HEK293 (cell line): ENCODE measurements around the gene TBCCD1.

Source experiments
- BCL11B ChIP-seq: fragments of 450-650 bp; formaldehyde crosslinking; IDR thresholded peaks from 2 replicates; pipeline ENCODE4 v1.5.1; 2016; ENCODE audit warnings: low read depth, missing biosample characterization, missing genetic modification characterization
- FEZF1 ChIP-seq: fragments of 450-650 bp; formaldehyde crosslinking; IDR thresholded peaks from 2 replicates; pipeline ENCODE4 v1.5.1; 2016; ENCODE audit warnings: missing biosample characterization, missing genetic modification characterization
- HIC1 ChIP-seq: fragments of 450-650 bp; formaldehyde crosslinking; IDR thresholded peaks from 2 replicates; pipeline ENCODE4 v1.5.1; 2016; ENCODE audit warnings: missing biosample characterization, missing genetic modification characterization
- PRDM1 ChIP-seq: fragments of 450-650 bp; formaldehyde crosslinking; IDR thresholded peaks from 2 replicates; pipeline ENCODE4; 2016; ENCODE audit warnings: missing biosample characterization, missing genetic modification characterization
- PRDM10 ChIP-seq: fragments of 450-650 bp; formaldehyde crosslinking; IDR thresholded peaks from 2 replicates; pipeline ENCODE4 v1.5.1; 2016; ENCODE audit warnings: missing biosample characterization, missing genetic modification characterization
- PRDM6 ChIP-seq: fragments of 450-650 bp; formaldehyde crosslinking; IDR thresholded peaks from 2 replicates; pipeline ENCODE4 v1.5.1; 2017; ENCODE audit warnings: missing biosample characterization, missing genetic modification characterization
- SCRT2 ChIP-seq: fragments of 450-650 bp; formaldehyde crosslinking; IDR thresholded peaks from 2 replicates; pipeline ENCODE4 v1.5.1; 2016; ENCODE audit warnings: missing biosample characterization, missing genetic modification characterization
- SP3 ChIP-seq: fragments of 450-650 bp; formaldehyde crosslinking; IDR thresholded peaks from 2 replicates; pipeline ENCODE4 v1.5.1; 2016; ENCODE audit warnings: missing biosample characterization, missing genetic modification characterization
- ZFP69B ChIP-seq: fragments of 450-650 bp; formaldehyde crosslinking; IDR thresholded peaks from 2 replicates; pipeline ENCODE4 v1.5.1; 2016; ENCODE audit warnings: missing biosample characterization, missing genetic modification characterization
- ZNF121 ChIP-seq: fragments of 450-650 bp; formaldehyde crosslinking; IDR thresholded peaks from 2 replicates; pipeline ENCODE4 v1.5.1; 2016; ENCODE audit warnings: missing biosample characterization, missing genetic modification characterization
- ZNF184 ChIP-seq: fragments of 450-650 bp; IDR thresholded peaks from 2 replicates; pipeline ENCODE4 v1.5.1; 2018; ENCODE audit warnings: missing biosample characterization, mild to moderate bottlenecking, missing genetic modification characterization
- ZNF19 ChIP-seq: fragments of 450-650 bp; formaldehyde crosslinking; IDR thresholded peaks from 2 replicates; pipeline ENCODE4; 2016; ENCODE audit warnings: missing biosample characterization, missing genetic modification characterization, low read depth
- ZNF239 ChIP-seq: fragments of 450-650 bp; formaldehyde crosslinking; IDR thresholded peaks from 2 replicates; pipeline ENCODE4 v1.5.1; 2016; ENCODE audit warnings: missing biosample characterization, missing genetic modification characterization
- ZNF292 ChIP-seq: fragments of 450-650 bp; formaldehyde crosslinking; IDR thresholded peaks from 2 replicates; pipeline ENCODE4 v1.5.1; 2016; ENCODE audit warnings: low read depth, missing biosample characterization, missing genetic modification characterization, borderline replicate concordance
- ZNF335 ChIP-seq: fragments of 450-650 bp; formaldehyde crosslinking; conservative IDR thresholded peaks from 2 replicates; pipeline ENCODE4 v1.5.1; 2016; ENCODE audit warnings: missing biosample characterization, missing genetic modification characterization
- ZNF394 ChIP-seq: fragments of 450-650 bp; formaldehyde crosslinking; IDR thresholded peaks from 2 replicates; pipeline ENCODE4 v1.5.1; 2016; ENCODE audit warnings: missing biosample characterization, missing genetic modification characterization, mild to moderate bottlenecking, moderate library complexity, borderline replicate concordance
- ZNF423 ChIP-seq: fragments of 450-650 bp; formaldehyde crosslinking; IDR thresholded peaks from 2 replicates; pipeline ENCODE4 v1.5.1; 2016; ENCODE audit warnings: missing biosample characterization, missing genetic modification characterization
- ZNF433 ChIP-seq: fragments of 450-650 bp; formaldehyde crosslinking; IDR thresholded peaks from 2 replicates; pipeline ENCODE4 v1.5.1; 2016; ENCODE audit warnings: missing biosample characterization, missing genetic modification characterization, low read depth
- ZNF544 ChIP-seq: fragments of 450-650 bp; formaldehyde crosslinking; IDR thresholded peaks from 2 replicates; pipeline ENCODE4 v1.5.0; 2017; ENCODE audit warnings: missing biosample characterization, missing genetic modification characterization
- ZNF558 ChIP-seq: fragments of 450-650 bp; formaldehyde crosslinking; IDR thresholded peaks from 2 replicates; pipeline ENCODE4 v1.5.1; 2016; ENCODE audit warnings: missing biosample characterization, missing genetic modification characterization
- ZNF580 ChIP-seq: fragments of 450-650 bp; formaldehyde crosslinking; IDR thresholded peaks from 2 replicates; pipeline ENCODE4 v1.5.1; 2016; ENCODE audit warnings: missing biosample characterization, missing genetic modification characterization
- ZNF660 ChIP-seq: fragments of 450-650 bp; IDR thresholded peaks from 2 replicates; pipeline ENCODE4 v1.5.1; 2018; ENCODE audit warnings: missing biosample characterization, mild to moderate bottlenecking, missing genetic modification characterization
- ZNF747 ChIP-seq: fragments of 450-650 bp; formaldehyde crosslinking; IDR thresholded peaks from 2 replicates; pipeline ENCODE4 v1.5.1; 2016; ENCODE audit warnings: missing biosample characterization, missing genetic modification characterization
- TF ChIP-seq, protein P1 (sequence below): fragments of 450-650 bp; formaldehyde crosslinking; IDR thresholded peaks from 2 replicates; pipeline ENCODE4 v1.5.1; 2017; ENCODE audit warnings: missing biosample characterization, missing genetic modification characterization
- TF ChIP-seq, protein P2 (sequence below): fragments of 450-650 bp; IDR thresholded peaks from 2 replicates; pipeline ENCODE4 v1.5.1; 2018; ENCODE audit warnings: missing biosample characterization, mild to moderate bottlenecking, missing genetic modification characterization
- TF ChIP-seq, protein P3 (sequence below): fragments of 450-650 bp; formaldehyde crosslinking; IDR thresholded peaks from 2 replicates; pipeline ENCODE4 v1.5.1; 2016; ENCODE audit warnings: missing biosample characterization, missing genetic modification characterization

TBCCD1 gene

DNA sequence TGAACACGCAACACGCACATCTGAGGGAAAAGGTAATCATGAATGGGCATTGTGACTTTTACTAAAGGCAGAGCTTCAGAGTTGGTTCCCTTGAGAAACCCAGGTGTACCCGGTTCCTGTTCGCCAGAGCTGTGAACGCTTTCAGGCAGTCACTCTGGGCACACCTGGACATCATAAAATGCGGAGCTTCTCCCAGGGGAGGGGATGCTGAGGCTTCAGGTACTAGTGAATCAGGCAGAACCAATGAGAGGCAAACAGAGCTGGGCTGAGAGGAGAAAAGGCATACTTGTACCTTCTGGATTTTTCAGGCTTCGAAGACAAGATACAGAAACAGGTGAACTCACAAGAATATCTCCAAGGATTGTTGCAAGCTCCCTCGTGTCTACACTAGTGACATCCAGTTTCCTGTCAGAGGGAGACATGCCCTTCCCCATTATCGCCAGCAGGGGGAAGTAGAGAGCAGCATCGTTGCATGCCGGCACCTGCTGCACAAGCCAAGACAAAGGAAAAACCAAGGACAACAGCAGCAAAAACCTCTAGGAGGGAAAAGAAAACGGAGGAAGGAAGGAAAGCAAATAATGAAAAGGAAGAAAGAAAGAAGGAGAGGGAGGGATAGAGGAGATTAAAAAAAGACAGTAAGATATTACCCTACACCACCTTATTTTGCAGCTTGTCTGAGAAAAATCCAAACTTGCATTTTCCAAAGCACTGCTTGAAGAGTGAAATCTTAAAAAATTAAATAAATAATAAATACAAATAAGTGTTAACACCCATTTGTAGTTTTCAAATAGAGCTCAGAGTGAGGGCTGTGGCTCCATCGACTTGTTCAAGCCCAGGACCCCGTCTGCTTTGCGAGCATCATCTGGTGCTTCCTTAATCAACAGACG, 47.7 kb upstream of the TBCCD1 start (continued):
- TF ChIP-seq ZNF423 (tag by site-specific recombination) = no peak
- peak; percentile 95 for TF ChIP-seq PRDM1 (tag by site-specific recombination)
- TF ChIP-seq ZNF239 (tag by site-specific recombination) = no peak
- TF ChIP-seq, protein P1, sequence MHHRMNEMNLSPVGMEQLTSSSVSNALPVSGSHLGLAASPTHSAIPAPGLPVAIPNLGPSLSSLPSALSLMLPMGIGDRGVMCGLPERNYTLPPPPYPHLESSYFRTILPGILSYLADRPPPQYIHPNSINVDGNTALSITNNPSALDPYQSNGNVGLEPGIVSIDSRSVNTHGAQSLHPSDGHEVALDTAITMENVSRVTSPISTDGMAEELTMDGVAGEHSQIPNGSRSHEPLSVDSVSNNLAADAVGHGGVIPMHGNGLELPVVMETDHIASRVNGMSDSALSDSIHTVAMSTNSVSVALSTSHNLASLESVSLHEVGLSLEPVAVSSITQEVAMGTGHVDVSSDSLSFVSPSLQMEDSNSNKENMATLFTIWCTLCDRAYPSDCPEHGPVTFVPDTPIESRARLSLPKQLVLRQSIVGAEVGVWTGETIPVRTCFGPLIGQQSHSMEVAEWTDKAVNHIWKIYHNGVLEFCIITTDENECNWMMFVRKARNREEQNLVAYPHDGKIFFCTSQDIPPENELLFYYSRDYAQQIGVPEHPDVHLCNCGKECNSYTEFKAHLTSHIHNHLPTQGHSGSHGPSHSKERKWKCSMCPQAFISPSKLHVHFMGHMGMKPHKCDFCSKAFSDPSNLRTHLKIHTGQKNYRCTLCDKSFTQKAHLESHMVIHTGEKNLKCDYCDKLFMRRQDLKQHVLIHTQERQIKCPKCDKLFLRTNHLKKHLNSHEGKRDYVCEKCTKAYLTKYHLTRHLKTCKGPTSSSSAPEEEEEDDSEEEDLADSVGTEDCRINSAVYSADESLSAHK (tag by site-specific recombination) = no peak
- no peak for TF ChIP-seq BCL11B (tag by site-specific recombination)
- TF ChIP-seq ZNF660 (tag by site-specific recombination) = peak; percentile 35; the same call in 1 of the 2 replicates
- TF ChIP-seq ZNF184 (tag by site-specific recombination) = no peak
- no peak for TF ChIP-seq ZNF747 (tag by site-specific recombination)
- TF ChIP-seq SP3 = no peak
- TF ChIP-seq ZNF335 (tag by site-specific recombination) = peak; percentile 78
- no peak for TF ChIP-seq FEZF1
- TF ChIP-seq, protein P2, sequence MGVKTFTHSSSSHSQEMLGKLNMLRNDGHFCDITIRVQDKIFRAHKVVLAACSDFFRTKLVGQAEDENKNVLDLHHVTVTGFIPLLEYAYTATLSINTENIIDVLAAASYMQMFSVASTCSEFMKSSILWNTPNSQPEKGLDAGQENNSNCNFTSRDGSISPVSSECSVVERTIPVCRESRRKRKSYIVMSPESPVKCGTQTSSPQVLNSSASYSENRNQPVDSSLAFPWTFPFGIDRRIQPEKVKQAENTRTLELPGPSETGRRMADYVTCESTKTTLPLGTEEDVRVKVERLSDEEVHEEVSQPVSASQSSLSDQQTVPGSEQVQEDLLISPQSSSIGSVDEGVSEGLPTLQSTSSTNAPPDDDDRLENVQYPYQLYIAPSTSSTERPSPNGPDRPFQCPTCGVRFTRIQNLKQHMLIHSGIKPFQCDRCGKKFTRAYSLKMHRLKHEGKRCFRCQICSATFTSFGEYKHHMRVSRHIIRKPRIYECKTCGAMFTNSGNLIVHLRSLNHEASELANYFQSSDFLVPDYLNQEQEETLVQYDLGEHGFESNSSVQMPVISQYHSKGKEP (tag by site-specific recombination) = no peak
- no peak for TF ChIP-seq ZNF19 (tag by site-specific recombination)
- TF ChIP-seq ZNF558 (tag by site-specific recombination) = no peak
- TF ChIP-seq ZFP69B (tag by site-specific recombination) = no peak
- TF ChIP-seq PRDM6 (tag by site-specific recombination) = no peak
- TF ChIP-seq PRDM10 (tag by site-specific recombination) = peak; percentile 60
- TF ChIP-seq ZNF292 = no peak
- TF ChIP-seq ZNF121 = no peak
- no peak for TF ChIP-seq ZNF544
- no peak for TF ChIP-seq ZNF433 (tag by site-specific recombination)
- TF ChIP-seq, protein P3, sequence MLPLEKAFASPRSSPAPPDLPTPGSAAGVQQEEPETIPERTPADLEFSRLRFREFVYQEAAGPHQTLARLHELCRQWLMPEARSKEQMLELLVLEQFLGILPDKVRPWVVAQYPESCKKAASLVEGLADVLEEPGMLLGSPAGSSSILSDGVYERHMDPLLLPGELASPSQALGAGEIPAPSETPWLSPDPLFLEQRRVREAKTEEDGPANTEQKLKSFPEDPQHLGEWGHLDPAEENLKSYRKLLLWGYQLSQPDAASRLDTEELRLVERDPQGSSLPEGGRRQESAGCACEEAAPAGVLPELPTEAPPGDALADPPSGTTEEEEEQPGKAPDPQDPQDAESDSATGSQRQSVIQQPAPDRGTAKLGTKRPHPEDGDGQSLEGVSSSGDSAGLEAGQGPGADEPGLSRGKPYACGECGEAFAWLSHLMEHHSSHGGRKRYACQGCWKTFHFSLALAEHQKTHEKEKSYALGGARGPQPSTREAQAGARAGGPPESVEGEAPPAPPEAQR (tag by site-specific recombination) = no peak
- peak; percentile 98 for TF ChIP-seq SCRT2 (tag by site-specific recombination)
- TF ChIP-seq ZNF580 (tag by site-specific recombination) = no peak
- no peak for TF ChIP-seq HIC1
- TF ChIP-seq ZNF394 (tag by site-specific recombination) = no peak
